HL-60/S4 treated with phorbol 12-myristate 13-acetate at 8.2 ng/mL for 4 days and 3 days (cell line): ENCODE results near the gene SP140.
"Not testable (repeated sequence)": the region's sequence is repeated elsewhere in the genome, so short reads cannot be mapped to it uniquely, and the experiment has no call there.

Experiments
- in situ Hi-C: fragments of 300-500 bp; cut with MboI; formaldehyde crosslinking; loops from 2 replicates; pipeline ENCODE4 v1.15.0; 2022; ENCODE audit warnings: low sequenced_read_pairs

SP140 gene

GRCh38 chr2:230282936-230283335 is 57.4 kb downstream of the SP140 start:
- in situ Hi-C loops: no loop called here

GRCh38 chr2:230286048-230286447 is 60.5 kb downstream of the SP140 start:
- in situ Hi-C loops: no loop called here

GRCh38 chr2:230289311-230289710 is 63.8 kb downstream of the SP140 start:
- in situ Hi-C loops: not testable (repeated sequence)

GRCh38 chr2:230295192-230295591 is 69.7 kb downstream of the SP140 start:
- in situ Hi-C loops: no loop called here

- in situ Hi-C loops: no loop called here
Observed at GRCh38 chr2:230296917-230297316, 71.4 kb downstream of the SP140 start.

- in situ Hi-C loops: no loop called here
Observed at GRCh38 chr2:230299618-230300017, 74.1 kb downstream of the SP140 start.

GRCh38 chr2:230305416-230306275 is 80.1 kb downstream of the SP140 start:
- in situ Hi-C loops: no loop called here

- in situ Hi-C loops: no loop called here
Observed at GRCh38 chr2:230306474-230306873, 80.9 kb downstream of the SP140 start.

GRCh38 chr2:230307485-230307884 is 81.9 kb downstream of the SP140 start:
- in situ Hi-C loops: no loop called here

- in situ Hi-C loops: no loop called here
Observed at GRCh38 chr2:230308402-230309000, 83.0 kb downstream of the SP140 start.

GRCh38 chr2:230310792-230311191 is 85.3 kb downstream of the SP140 start:
- in situ Hi-C loops: not testable (repeated sequence)

GRCh38 chr2:230311634-230312033 is 86.1 kb downstream of the SP140 start:
- in situ Hi-C loops: not testable (repeated sequence)

GRCh38 chr2:230312638-230313037 is 87.1 kb downstream of the SP140 start:
- in situ Hi-C loops: no loop called here

GRCh38 chr2:230317366-230317765 is 91.8 kb downstream of the SP140 start:
- in situ Hi-C loops: no loop called here

GRCh38 chr2:230318190-230319121 is 92.9 kb downstream of the SP140 start:
- in situ Hi-C loops: no loop called here

GRCh38 chr2:230319211-230319862 is 93.8 kb downstream of the SP140 start:
- in situ Hi-C loops: no loop called here

GRCh38 chr2:230321031-230321430 is 95.5 kb downstream of the SP140 start:
- in situ Hi-C loops: no loop called here

GRCh38 chr2:230322561-230323384 is 97.2 kb downstream of the SP140 start:
- in situ Hi-C loops: no loop called here

GRCh38 chr2:230323385-230324106 is 98.0 kb downstream of the SP140 start:
- in situ Hi-C loops: no loop called here
